ENCODE data around the gene ST6GALNAC1.
A peak's percentile ranks its signal among the peaks of the same experiment; 100 is the strongest.

ST6GALNAC1 gene

GRCh38 chr17:76667786-76668453 is 24.4 kb upstream of the ST6GALNAC1 start:
- no peak overlapping the region for H2BK12ac ChIP-seq (ENCODE audit: low read length in 2 of 2)
- no peak overlapping the region for H2BK5ac ChIP-seq (ENCODE audit: low read depth, low read length, poor library complexity, severe bottlenecking)
- no peak overlapping the region for H3K23ac ChIP-seq (ENCODE audit: low read length in 2 of 2)
- no peak overlapping the region for H4K8ac ChIP-seq (ENCODE audit: low read length)
- no peak overlapping the region for H2AK5ac ChIP-seq (ENCODE audit: low read length, severe bottlenecking)
- peak; percentile 18 for DNase-seq
- H3K4me2 ChIP-seq (ENCODE audit: low read length, poor library complexity, severe bottlenecking), result no peak overlapping the region
- H3K27ac ChIP-seq (ENCODE audit: low read length, poor library complexity, severe bottlenecking), result no peak overlapping the region
- peaks cover 12% of the 10 kb centered on the region for H3K4me1 ChIP-seq (ENCODE audit: control insufficient read depth, insufficient read depth, low read depth, low read length)
- H4K91ac ChIP-seq (ENCODE audit: low read length), result peak overlapping the region; percentile 64
- peaks cover 2% of the 10 kb centered on the region for H3K79me1 ChIP-seq (replicated peaks; ENCODE audit: low read length, poor library complexity, severe bottlenecking)
- no peaks in the 10 kb centered on the region for H3K9me3 ChIP-seq (ENCODE audit: control insufficient read depth, low read length)
- WGBS, result 82% methylated on average over 12 of the region's 14 CpGs
- no peak overlapping the region for H2AFZ ChIP-seq (ENCODE audit: low read depth, low read length)
- H3K4ac ChIP-seq (ENCODE audit: low read depth in 1 of 2, low read length in 2 of 2), result no peak overlapping the region
- H2BK120ac ChIP-seq (ENCODE audit: low read depth, low read length), result no peak overlapping the region
- H3K4me3 ChIP-seq (ENCODE audit: insufficient read depth in 1 of 2, low read depth in 1 of 2, low read length in 2 of 2), result no peak overlapping the region
- no peaks in the 10 kb centered on the region for H3K36me3 ChIP-seq (ENCODE audit: control insufficient read depth in 1 of 2, insufficient read depth in 2 of 2, low read depth in 1 of 2, low read length in 2 of 2)
- H2BK15ac ChIP-seq (ENCODE audit: low read depth, poor library complexity, severe bottlenecking), result no peak overlapping the region
- H3K9ac ChIP-seq (ENCODE audit: low read length), result no peak overlapping the region
- H3K27me3 ChIP-seq (ENCODE audit: control insufficient read depth in 1 of 2, insufficient read depth in 1 of 2, low read length in 2 of 2), result peaks cover 10% of the 10 kb centered on the region in 2 experiments
- H3K18ac ChIP-seq (ENCODE audit: low read depth in 1 of 2, low read length in 2 of 2), result peak overlapping the region in 1 of 2 experiments; percentile 14
- H3K14ac ChIP-seq (ENCODE audit: low read length in 2 of 2), result no peak overlapping the region

DNA sequence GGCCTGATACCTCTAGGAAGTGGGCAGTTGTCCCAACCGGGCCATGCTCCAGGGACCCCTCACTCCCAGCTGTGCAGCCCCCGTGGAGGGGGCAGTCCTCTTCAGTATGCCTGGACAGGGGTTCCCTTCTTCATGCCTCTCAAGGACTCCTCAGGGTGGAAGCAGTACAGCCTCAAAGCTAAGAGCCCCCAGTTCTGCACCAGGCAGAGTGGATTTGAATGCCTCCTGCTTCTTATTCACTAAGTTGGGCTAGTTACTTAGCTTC is 23.9 kb upstream of the ST6GALNAC1 start:
- H2AK5ac ChIP-seq (ENCODE audit: low read length, severe bottlenecking), result no peak overlapping the region
- H3K18ac ChIP-seq (ENCODE audit: low read depth in 1 of 2, low read length in 2 of 2), result no peak overlapping the region
- no peak overlapping the region for H3K14ac ChIP-seq (ENCODE audit: low read length in 2 of 2)
- no peak overlapping the region for H2BK12ac ChIP-seq (ENCODE audit: low read length in 2 of 2)
- WGBS, result 64% methylated on average over 2 of the region's 2 CpGs
- H3K4me3 ChIP-seq (ENCODE audit: insufficient read depth in 1 of 2, low read depth in 1 of 2, low read length in 2 of 2), result no peak overlapping the region
- H3K9me3 ChIP-seq (ENCODE audit: control insufficient read depth, low read length), result no peaks in the 10 kb centered on the region
- peaks cover 2% of the 10 kb centered on the region for H3K79me1 ChIP-seq (replicated peaks; ENCODE audit: low read length, poor library complexity, severe bottlenecking)
- no peak overlapping the region for H3K4ac ChIP-seq (ENCODE audit: low read depth in 1 of 2, low read length in 2 of 2)
- no peaks in the 10 kb centered on the region for H3K36me3 ChIP-seq (ENCODE audit: control insufficient read depth in 1 of 2, insufficient read depth in 2 of 2, low read depth in 1 of 2, low read length in 2 of 2)
- no peak overlapping the region for H2BK15ac ChIP-seq (ENCODE audit: low read depth, poor library complexity, severe bottlenecking)
- no peak overlapping the region for H3K23ac ChIP-seq (ENCODE audit: low read length in 2 of 2)
- H2BK120ac ChIP-seq (ENCODE audit: low read depth, low read length), result no peak overlapping the region
- DNase-seq, result no peak
- H3K27me3 ChIP-seq (ENCODE audit: control insufficient read depth in 1 of 2, insufficient read depth in 1 of 2, low read length in 2 of 2), result peaks cover 10% of the 10 kb centered on the region in 2 experiments
- no peak overlapping the region for H2BK5ac ChIP-seq (ENCODE audit: low read depth, low read length, poor library complexity, severe bottlenecking)
- peaks cover 12% of the 10 kb centered on the region for H3K4me1 ChIP-seq (ENCODE audit: control insufficient read depth, insufficient read depth, low read depth, low read length)
- H2AFZ ChIP-seq (ENCODE audit: low read depth, low read length), result no peak overlapping the region
- no peak overlapping the region for H3K27ac ChIP-seq (ENCODE audit: low read length, poor library complexity, severe bottlenecking)
- no peak overlapping the region for H4K8ac ChIP-seq (ENCODE audit: low read length)
- no peak overlapping the region for H3K4me2 ChIP-seq (ENCODE audit: low read length, poor library complexity, severe bottlenecking)
- no peak overlapping the region for H3K9ac ChIP-seq (ENCODE audit: low read length)
- no peak overlapping the region for H4K91ac ChIP-seq (ENCODE audit: low read length)

GRCh38 chr17:76660656-76661042 is 17.1 kb upstream of the ST6GALNAC1 start:
- WGBS, result 100% methylated on average over 1 of the region's 3 CpGs
- Histone ChIP-seq H4K91ac (ENCODE audit: low read length) (no peak overlapping the region), H3K14ac (ENCODE audit: low read length in 2 of 2) (no peak overlapping the region), H3K9me3 (ENCODE audit: control insufficient read depth, low read length) (no peaks in the 10 kb centered on the region), H3K27me3 (ENCODE audit: control insufficient read depth in 1 of 2, insufficient read depth in 1 of 2, low read length in 2 of 2) (peaks cover 14 to 29% of the 10 kb centered on the region in 2 experiments), H2AK5ac (ENCODE audit: low read length, severe bottlenecking) (no peak overlapping the region), H3K36me3 (ENCODE audit: control insufficient read depth in 1 of 2, insufficient read depth in 2 of 2, low read depth in 1 of 2, low read length in 2 of 2) (no peaks in the 10 kb centered on the region), H4K8ac (ENCODE audit: low read length) (no peak overlapping the region), H3K4ac (ENCODE audit: low read depth in 1 of 2, low read length in 2 of 2) (no peak overlapping the region), H3K4me2 (ENCODE audit: low read length, poor library complexity, severe bottlenecking) (no peak overlapping the region), H2BK120ac (ENCODE audit: low read depth, low read length) (no peak overlapping the region), H2BK5ac (ENCODE audit: low read depth, low read length, poor library complexity, severe bottlenecking) (no peak overlapping the region), H2BK15ac (ENCODE audit: low read depth, poor library complexity, severe bottlenecking) (no peak overlapping the region), H3K27ac (ENCODE audit: low read length, poor library complexity, severe bottlenecking) (no peak overlapping the region), H2AFZ (ENCODE audit: low read depth, low read length) (no peak overlapping the region), H3K9ac (ENCODE audit: low read length) (no peak overlapping the region), H3K18ac (ENCODE audit: low read depth in 1 of 2, low read length in 2 of 2) (no peak overlapping the region), H3K79me1 (replicated peaks; ENCODE audit: low read length, poor library complexity, severe bottlenecking) (no peaks in the 10 kb centered on the region), H2BK12ac (ENCODE audit: low read length in 2 of 2) (no peak overlapping the region), H3K4me1 (ENCODE audit: control insufficient read depth, insufficient read depth, low read depth, low read length) (peaks cover 7% of the 10 kb centered on the region), H3K4me3 (ENCODE audit: insufficient read depth in 1 of 2, low read depth in 1 of 2, low read length in 2 of 2) (no peak overlapping the region), H3K23ac (ENCODE audit: low read length in 2 of 2) (no peak overlapping the region)
- no peak for DNase-seq

DNA sequence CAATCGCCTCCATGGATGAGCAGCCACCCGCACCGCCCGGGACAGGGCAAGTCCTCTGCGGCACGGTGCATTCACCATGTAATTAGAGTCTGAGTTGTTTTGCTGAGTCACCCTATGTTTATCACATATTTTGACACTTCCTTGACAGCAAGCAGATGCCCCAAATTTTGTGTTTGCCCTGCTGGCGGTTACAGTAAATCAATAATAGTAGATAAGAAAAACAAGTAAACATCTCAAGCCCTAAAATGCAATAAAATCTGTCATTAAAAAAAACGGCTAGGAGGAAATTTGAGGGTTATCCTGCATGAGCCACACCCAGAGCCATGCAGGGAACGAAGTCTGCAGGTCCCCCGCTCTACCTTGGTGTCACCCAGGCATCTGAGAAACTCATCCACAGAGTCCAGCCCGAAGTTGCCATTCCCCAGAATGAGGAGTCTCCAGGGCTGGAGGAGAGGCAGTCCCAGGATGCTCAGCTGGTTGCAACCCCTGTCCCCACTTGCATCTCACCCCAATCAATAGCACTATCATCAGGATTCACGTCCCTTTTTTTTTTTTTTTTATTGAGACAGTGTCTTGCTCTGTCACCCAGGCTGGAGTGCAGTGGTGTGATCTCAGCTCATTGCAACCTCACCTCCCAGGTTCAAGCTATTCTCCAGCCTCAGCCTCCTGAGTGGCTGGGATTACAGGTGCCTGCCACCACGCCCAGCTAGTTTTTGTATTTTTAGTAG is 16.5 kb upstream of the ST6GALNAC1 start:
- WGBS, result 27% methylated on average over 12 of the region's 13 CpGs
- H3K79me1 ChIP-seq (replicated peaks; ENCODE audit: low read length, poor library complexity, severe bottlenecking), result no peaks in the 10 kb centered on the region
- DNase-seq, result peak; percentile 69
- no peak overlapping the region for H2AFZ ChIP-seq (ENCODE audit: low read depth, low read length)
- H3K4me2 ChIP-seq (ENCODE audit: low read length, poor library complexity, severe bottlenecking), result no peak overlapping the region
- H3K36me3 ChIP-seq (ENCODE audit: control insufficient read depth in 1 of 2, insufficient read depth in 2 of 2, low read depth in 1 of 2, low read length in 2 of 2), result no peaks in the 10 kb centered on the region
- no peak overlapping the region for H3K23ac ChIP-seq (ENCODE audit: low read length in 2 of 2)
- H2BK5ac ChIP-seq (ENCODE audit: low read depth, low read length, poor library complexity, severe bottlenecking), result no peak overlapping the region
- H3K14ac ChIP-seq (ENCODE audit: low read length in 2 of 2), result no peak overlapping the region
- no peak overlapping the region for H4K91ac ChIP-seq (ENCODE audit: low read length)
- H3K9ac ChIP-seq (ENCODE audit: low read length), result no peak overlapping the region
- H3K27me3 ChIP-seq (ENCODE audit: control insufficient read depth in 1 of 2, insufficient read depth in 1 of 2, low read length in 2 of 2), result peaks cover 14 to 27% of the 10 kb centered on the region in 2 experiments
- H2BK12ac ChIP-seq (ENCODE audit: low read length in 2 of 2), result no peak overlapping the region
- peaks cover 7% of the 10 kb centered on the region for H3K4me1 ChIP-seq (ENCODE audit: control insufficient read depth, insufficient read depth, low read depth, low read length)
- no peak overlapping the region for H3K18ac ChIP-seq (ENCODE audit: low read depth in 1 of 2, low read length in 2 of 2)
- H4K8ac ChIP-seq (ENCODE audit: low read length), result peak overlapping the region; percentile 57
- H2BK120ac ChIP-seq (ENCODE audit: low read depth, low read length), result no peak overlapping the region
- H3K4me3 ChIP-seq (ENCODE audit: insufficient read depth in 1 of 2, low read depth in 1 of 2, low read length in 2 of 2), result no peak overlapping the region
- no peaks in the 10 kb centered on the region for H3K9me3 ChIP-seq (ENCODE audit: control insufficient read depth, low read length)
- no peak overlapping the region for H2BK15ac ChIP-seq (ENCODE audit: low read depth, poor library complexity, severe bottlenecking)
- no peak overlapping the region for H3K4ac ChIP-seq (ENCODE audit: low read depth in 1 of 2, low read length in 2 of 2)
- no peak overlapping the region for H3K27ac ChIP-seq (ENCODE audit: low read length, poor library complexity, severe bottlenecking)
- H2AK5ac ChIP-seq (ENCODE audit: low read length, severe bottlenecking), result no peak overlapping the region

Measured in mesenchymal stem cell (in vitro differentiated cells and primary cell).